IgD-negative memory B cell (primary cell): ENCODE data around the gene DNAH7. TPM values are rescaled to one million over a fixed set of nuclear protein-coding genes. Genes with fewer than 3 reads are reported as not detected.
"Not testable (repeated sequence)": the region's sequence is repeated elsewhere in the genome, so short reads cannot be mapped to it uniquely, and the experiment has no call there.

ENCODE experiments used
- H3K27ac Mint-ChIP-seq, 3 donors: one replicate each; pipeline ENCODE4 v1.8.0; 2020 to 2022; ENCODE audit warnings: mild to moderate bottlenecking in 3 of 3, mixed read lengths in 3 of 3, moderate library complexity in 1 of 3
- H3K27me3 Mint-ChIP-seq: one replicate; pipeline ENCODE4 v1.8.0; 2021; ENCODE audit warnings: mixed read lengths
- H3K36me3 Mint-ChIP-seq: one replicate; pipeline ENCODE4 v1.8.0; 2020; ENCODE audit warnings: mild to moderate bottlenecking, mixed read lengths
- H3K4me1 Mint-ChIP-seq, 3 donors: one replicate each; pipeline ENCODE4 v1.8.0; 2020 to 2022; ENCODE audit warnings: mixed read lengths in 3 of 3, mild to moderate bottlenecking in 1 of 3
- H3K4me3 Mint-ChIP-seq, 4 donors: one replicate each; pipeline ENCODE4 v1.8.0; 2020 to 2022; ENCODE audit warnings: mild to moderate bottlenecking in 4 of 4, mixed read lengths in 4 of 4, moderate library complexity in 3 of 4
- H3K9me3 Mint-ChIP-seq, 3 donors: one replicate each; pipeline ENCODE4 v1.8.0; 2020 to 2021; ENCODE audit warnings: mixed read lengths in 3 of 3, mild to moderate bottlenecking in 1 of 3
- polyA plus RNA-seq: library from polyadenylated mRNA; unstranded; fragments of 300-500 nt; fragmentation: Illumina TruSeq; gene quantifications from one replicate; pipeline ENCODE4 v1.2.3, GENCODE V29; 2021

Gene DNAH7
- polyA plus RNA-seq, 1 donor from 2014 or later, result 0.11 TPM

- H3K27ac Mint-ChIP-seq, result no peak overlapping the region
- no peaks in the 10 kb centered on the region for H3K9me3 Mint-ChIP-seq
Measured at GRCh38 chr2:195967336-195967735, 101.3 kb downstream of the DNAH7 start.

GRCh38 chr2:195961873-195962272 lies 106.8 kb downstream of the DNAH7 start:
- Mint-ChIP-seq H3K4me3 (no peak overlapping the region), H3K9me3 (no peaks in the 10 kb centered on the region), H3K27ac (no peak overlapping the region), H3K27me3 (peaks cover 3% of the 10 kb centered on the region), H3K36me3 (no peaks in the 10 kb centered on the region), H3K4me1 (peaks cover 0 to 2% (median 0%) of the 10 kb centered on the region in 3 donors)

More at GRCh38 chr2:195967336-195967735, 101.3 kb downstream of the DNAH7 start:
- Mint-ChIP-seq H3K27me3 (no peaks in the 10 kb centered on the region), H3K4me3 (no peak overlapping the region), H3K4me1 (no peaks in the 10 kb centered on the region), H3K36me3 (no peaks in the 10 kb centered on the region)

GRCh38 chr2:195959341-195959740 lies 109.3 kb downstream of the DNAH7 start:
- H3K27ac Mint-ChIP-seq, result no peak overlapping the region

GRCh38 chr2:195956725-195957124 lies 111.9 kb downstream of the DNAH7 start:
- Mint-ChIP-seq H3K9me3 (peaks cover 5 to 9% (median 9%) of the 10 kb centered on the region in 3 donors), H3K27me3 (peaks cover 6% of the 10 kb centered on the region), H3K36me3 (no peaks in the 10 kb centered on the region), H3K27ac (no peak overlapping the region), H3K4me1 (no peaks in the 10 kb centered on the region), H3K4me3 (no peak overlapping the region)

More at GRCh38 chr2:195959341-195959740, 109.3 kb downstream of the DNAH7 start:
- H3K4me3 Mint-ChIP-seq, result no peak overlapping the region
- no peaks in the 10 kb centered on the region for H3K36me3 Mint-ChIP-seq
- H3K9me3 Mint-ChIP-seq, result peaks cover 0 to 2% (median 0%) of the 10 kb centered on the region in 3 donors
- H3K27me3 Mint-ChIP-seq, result peaks cover 3% of the 10 kb centered on the region
- peaks cover 0 to 2% (median 0%) of the 10 kb centered on the region in 3 donors for H3K4me1 Mint-ChIP-seq

- H3K36me3 Mint-ChIP-seq, result no peaks in the 10 kb centered on the region
- no peak overlapping the region for H3K27ac Mint-ChIP-seq
- H3K4me3 Mint-ChIP-seq, result no peak overlapping the region
- H3K9me3 Mint-ChIP-seq, result peaks cover 4 to 10% (median 7%) of the 10 kb centered on the region in 3 donors
- no peaks in the 10 kb centered on the region for H3K4me1 Mint-ChIP-seq
- H3K27me3 Mint-ChIP-seq, result peaks cover 1% of the 10 kb centered on the region
Measured at GRCh38 chr2:195945056-195945455, 123.6 kb downstream of the DNAH7 start.

- Mint-ChIP-seq H3K9me3 (peaks cover 0 to 2% (median 0%) of the 10 kb centered on the region in 3 donors), H3K27me3 (peaks cover 5% of the 10 kb centered on the region), H3K27ac (no peak overlapping the region), H3K4me1 (no peaks in the 10 kb centered on the region), H3K4me3 (no peak overlapping the region), H3K36me3 (no peaks in the 10 kb centered on the region)
Measured at GRCh38 chr2:195937176-195937575, 131.5 kb downstream of the DNAH7 start.

- Mint-ChIP-seq H3K27ac (no peak overlapping the region), H3K27me3 (peaks cover 4% of the 10 kb centered on the region), H3K36me3 (no peaks in the 10 kb centered on the region), H3K4me1 (peaks cover 0 to 1% (median 0%) of the 10 kb centered on the region in 3 donors), H3K9me3 (peaks cover 0 to 3% (median 0%) of the 10 kb centered on the region in 3 donors), H3K4me3 (no peak overlapping the region)
Measured at GRCh38 chr2:195934484-195934883, 134.2 kb downstream of the DNAH7 start.

- peaks cover 0 to 4% (median 0%) of the 10 kb centered on the region in 3 donors for H3K4me1 Mint-ChIP-seq
- no peak overlapping the region for H3K27ac Mint-ChIP-seq
- peaks cover 0 to 3% (median 0%) of the 10 kb centered on the region in 3 donors for H3K9me3 Mint-ChIP-seq
- no peaks in the 10 kb centered on the region for H3K36me3 Mint-ChIP-seq
- H3K27me3 Mint-ChIP-seq, result peaks cover under 1% of the 10 kb centered on the region
- no peak overlapping the region for H3K4me3 Mint-ChIP-seq
Measured at GRCh38 chr2:195929531-195929930, 139.1 kb downstream of the DNAH7 start.

GRCh38 chr2:195925120-195925519 lies 143.5 kb downstream of the DNAH7 start:
- Mint-ChIP-seq H3K4me3 (no peak overlapping the region), H3K27me3 (no peaks in the 10 kb centered on the region), H3K9me3 (peaks cover 0 to 2% (median 0%) of the 10 kb centered on the region in 3 donors), H3K27ac (no peak overlapping the region), H3K4me1 (peaks cover 0 to 3% (median 0%) of the 10 kb centered on the region in 3 donors), H3K36me3 (no peaks in the 10 kb centered on the region)

GRCh38 chr2:195923889-195924288 lies 144.7 kb downstream of the DNAH7 start:
- Mint-ChIP-seq H3K27ac (no peak overlapping the region), H3K4me3 (no peak overlapping the region), H3K27me3 (no peaks in the 10 kb centered on the region), H3K4me1 (peaks cover 0 to 3% (median 0%) of the 10 kb centered on the region in 3 donors), H3K36me3 (peaks cover 3% of the 10 kb centered on the region), H3K9me3 (peaks cover 0 to 5% (median 0%) of the 10 kb centered on the region in 3 donors)

GRCh38 chr2:195917021-195917600 lies 151.5 kb downstream of the DNAH7 start:
- not testable (repeated sequence) for H3K36me3 Mint-ChIP-seq, H3K27me3 Mint-ChIP-seq, H3K4me1 Mint-ChIP-seq, H3K27ac Mint-ChIP-seq, H3K9me3 Mint-ChIP-seq, H3K4me3 Mint-ChIP-seq

GRCh38 chr2:195912079-195912478 lies 156.6 kb downstream of the DNAH7 start:
- H3K27me3 Mint-ChIP-seq, result peaks cover 4% of the 10 kb centered on the region
- no peaks in the 10 kb centered on the region for H3K36me3 Mint-ChIP-seq
- H3K27ac Mint-ChIP-seq, result no peak overlapping the region
- no peaks in the 10 kb centered on the region for H3K4me1 Mint-ChIP-seq
- H3K9me3 Mint-ChIP-seq, result peaks cover 0 to 4% (median 0%) of the 10 kb centered on the region in 3 donors
- H3K4me3 Mint-ChIP-seq, result no peak overlapping the region

- H3K27ac Mint-ChIP-seq, result no peak overlapping the region
- H3K27me3 Mint-ChIP-seq, result no peaks in the 10 kb centered on the region
- no peaks in the 10 kb centered on the region for H3K4me1 Mint-ChIP-seq
- H3K36me3 Mint-ChIP-seq, result no peaks in the 10 kb centered on the region
- no peak overlapping the region for H3K4me3 Mint-ChIP-seq
- H3K9me3 Mint-ChIP-seq, result peaks cover 0 to 4% (median 0%) of the 10 kb centered on the region in 3 donors
Measured at GRCh38 chr2:195910570-195910969, 158.1 kb downstream of the DNAH7 start.

- no peaks in the 10 kb centered on the region for H3K27me3 Mint-ChIP-seq
- no peak overlapping the region for H3K27ac Mint-ChIP-seq
- no peaks in the 10 kb centered on the region for H3K36me3 Mint-ChIP-seq
- H3K9me3 Mint-ChIP-seq, result peaks cover 0 to 4% (median 0%) of the 10 kb centered on the region in 3 donors
- no peaks in the 10 kb centered on the region for H3K4me1 Mint-ChIP-seq
- H3K4me3 Mint-ChIP-seq, result no peak overlapping the region
Measured at GRCh38 chr2:195909926-195910325, 158.7 kb downstream of the DNAH7 start.

- H3K27ac Mint-ChIP-seq, result no peak overlapping the region
- H3K9me3 Mint-ChIP-seq, result peaks cover 0 to 4% (median 0%) of the 10 kb centered on the region in 3 donors
- H3K36me3 Mint-ChIP-seq, result no peaks in the 10 kb centered on the region
- H3K27me3 Mint-ChIP-seq, result no peaks in the 10 kb centered on the region
- no peaks in the 10 kb centered on the region for H3K4me1 Mint-ChIP-seq
- H3K4me3 Mint-ChIP-seq, result no peak overlapping the region
Measured at GRCh38 chr2:195907474-195907873, 161.2 kb downstream of the DNAH7 start.

GRCh38 chr2:195903956-195904355 lies 164.7 kb downstream of the DNAH7 start:
- H3K4me1 Mint-ChIP-seq, result no peaks in the 10 kb centered on the region
- no peak overlapping the region for H3K4me3 Mint-ChIP-seq
- H3K27ac Mint-ChIP-seq, result no peak overlapping the region
- H3K36me3 Mint-ChIP-seq, result no peaks in the 10 kb centered on the region
- peaks cover 0 to 4% (median 0%) of the 10 kb centered on the region in 3 donors for H3K9me3 Mint-ChIP-seq
- peaks cover 2% of the 10 kb centered on the region for H3K27me3 Mint-ChIP-seq
